CD4-positive, alpha-beta memory T cell (primary cell): ENCODE data around the gene BEST3. TPM values are rescaled to one million over a fixed set of nuclear protein-coding genes. Genes with fewer than 3 reads are reported as not detected.

ENCODE experiments used
- CTCF ChIA-PET: fragments of 350-600 bp; sonication (Branson Sonifier 250); formaldehyde crosslinking; loops from one replicate; lab custom pipeline; 2021; ENCODE audit warnings: inconsistent platforms; ENCODE audit not compliant: partially characterized antibody; lab: Charles Lee
- POLR2A ChIA-PET: fragments of 350-600 bp; sonication (Branson Sonifier 250); formaldehyde crosslinking; loops from one replicate; lab custom pipeline; 2021; ENCODE audit not compliant: partially characterized antibody; lab: Charles Lee
- DNase-seq, 5 donors: peaks; one replicate each; pipeline versions ENCODE4 v3.0.0 to v3.0.0-alpha.2; 2020 to 2022; ENCODE audit warnings: mixed read lengths in 1 of 5
- H3K27ac ChIP-seq: one replicate; pipeline ENCODE4 v1.7.0; 2013; ENCODE audit warnings: low read depth, low read length
- H3K27me3 ChIP-seq: 2 replicates; pipeline ENCODE4 v1.7.0; 2013; ENCODE audit warnings: mild to moderate bottlenecking, low read length, moderate library complexity; ENCODE audit not compliant: insufficient read depth
- H3K36me3 ChIP-seq: 2 replicates; pipeline ENCODE4 v1.7.0; 2013; ENCODE audit warnings: mild to moderate bottlenecking, low read length, moderate library complexity; ENCODE audit not compliant: insufficient read depth
- H3K4me1 ChIP-seq: 2 replicates; pipeline ENCODE4 v1.7.0; 2013; ENCODE audit warnings: mild to moderate bottlenecking, low read length, moderate library complexity; ENCODE audit not compliant: insufficient read depth
- H3K4me3 ChIP-seq, 2 donors: one replicate each; pipeline ENCODE4 v1.7.0; 2013; ENCODE audit warnings: low read length in 2 of 2, mild to moderate bottlenecking in 1 of 2
- H3K9me3 ChIP-seq, 2 donors: one replicate each; pipeline ENCODE4 v1.7.0; 2013; ENCODE audit warnings: low read length in 2 of 2, control low read depth in 1 of 2; ENCODE audit not compliant: control insufficient read depth in 1 of 2
- H3K27ac Mint-ChIP-seq, 7 donors: one replicate each; pipeline ENCODE4 v1.8.0; 2020 to 2021; ENCODE audit warnings: mixed read lengths in 7 of 7, mild to moderate bottlenecking in 6 of 7, inconsistent platforms in 3 of 7, moderate library complexity in 3 of 7
- H3K27me3 Mint-ChIP-seq, 2 donors: one replicate each; pipeline ENCODE4 v1.8.0; 2020 to 2021; ENCODE audit warnings: mixed read lengths in 2 of 2
- H3K36me3 Mint-ChIP-seq, 2 donors: one replicate each; pipeline ENCODE4 v1.8.0; 2020 to 2021; ENCODE audit warnings: mixed read lengths in 2 of 2, inconsistent platforms in 1 of 2, mild to moderate bottlenecking in 1 of 2
- H3K4me1 Mint-ChIP-seq, 4 donors: one replicate each; pipeline ENCODE4 v1.8.0; 2020 to 2021; ENCODE audit warnings: mixed read lengths in 4 of 4, mild to moderate bottlenecking in 1 of 4
- H3K4me3 Mint-ChIP-seq, 8 donors: one replicate each; pipeline ENCODE4 v1.8.0; 2020 to 2021; ENCODE audit warnings: mixed read lengths in 8 of 8, mild to moderate bottlenecking in 7 of 8, moderate library complexity in 6 of 8, inconsistent platforms in 3 of 8
- H3K9me3 Mint-ChIP-seq, 8 donors: one replicate each; pipeline ENCODE4 v1.8.0; 2020 to 2021; ENCODE audit warnings: mixed read lengths in 8 of 8, mild to moderate bottlenecking in 5 of 8, inconsistent platforms in 3 of 8, moderate library complexity in 1 of 8
- intact Hi-C: fragments of 100-400 bp; cut with micrococcal nuclease; formaldehyde crosslinking; loops from one replicate; pipeline ENCODE4 v1.15.1; 2023
- polyA plus RNA-seq, 2 donors: library from polyadenylated mRNA; unstranded; fragments of 300-500 nt; fragmentation: Illumina TruSeq; gene quantifications; one replicate each; pipeline ENCODE4 v1.2.3, GENCODE V29; 2021
- total RNA-seq, 2 experiments: library from RNA; stranded (reverse); gene quantifications; one replicate each; pipeline ENCODE4 v1.2.3, GENCODE V29; 2021

The BEST3 gene
- total and polyA plus RNA-seq, 4 experiments from 2014 or later: not detected

GRCh38 chr12:69726922-69727321, 27.8 kb upstream of the BEST3 start:
- no peak for DNase-seq
- CTCF ChIA-PET: no interaction called here
- intact Hi-C loops: no loop called here

GRCh38 chr12:69720750-69721149, 21.6 kb upstream of the BEST3 start:
- no peaks in the 10 kb centered on the region for H3K4me1 Mint-ChIP-seq
- H3K27ac ChIP-seq: no peak overlapping the region
- DNase-seq: no peak
- peaks cover 3 to 6% of the 10 kb centered on the region in 2 donors for H3K27me3 Mint-ChIP-seq
- H3K9me3 Mint-ChIP-seq: peaks cover 0 to 9% (median 0%) of the 10 kb centered on the region in 8 donors
- no peaks in the 10 kb centered on the region for H3K36me3 Mint-ChIP-seq
- no peaks in the 10 kb centered on the region for H3K36me3 ChIP-seq
- H3K27me3 ChIP-seq: no peaks in the 10 kb centered on the region
- no peaks in the 10 kb centered on the region for H3K4me1 ChIP-seq
- POLR2A ChIA-PET: no interaction called here
- no peak overlapping the region for H3K27ac Mint-ChIP-seq
- H3K4me3 ChIP-seq: no peak overlapping the region
- intact Hi-C loops: no loop called here
- H3K9me3 ChIP-seq: no peaks in the 10 kb centered on the region
- no peak overlapping the region for H3K4me3 Mint-ChIP-seq
- CTCF ChIA-PET: interaction anchor here (0.8 kb wide), 1 partner anchor 11 kb away, joined by 3 read pairs; no protein-coding TSS in a partner anchor

More at GRCh38 chr12:69726922-69727321, 27.8 kb upstream of the BEST3 start:
- H3K36me3 Mint-ChIP-seq: no peaks in the 10 kb centered on the region
- no peak overlapping the region for H3K4me3 ChIP-seq
- peaks cover 7 to 13% of the 10 kb centered on the region in 2 donors for H3K27me3 Mint-ChIP-seq
- H3K27ac Mint-ChIP-seq: no peak overlapping the region
- no peak overlapping the region for H3K4me3 Mint-ChIP-seq
- no peaks in the 10 kb centered on the region for H3K27me3 ChIP-seq
- no peaks in the 10 kb centered on the region for H3K9me3 ChIP-seq
- no peak overlapping the region for H3K27ac ChIP-seq
- H3K9me3 Mint-ChIP-seq: peaks cover 0 to 9% (median 0%) of the 10 kb centered on the region in 8 donors
- POLR2A ChIA-PET: no interaction called here
- no peaks in the 10 kb centered on the region for H3K4me1 ChIP-seq
- no peaks in the 10 kb centered on the region for H3K36me3 ChIP-seq
- no peaks in the 10 kb centered on the region for H3K4me1 Mint-ChIP-seq

GRCh38 chr12:69719336-69720316, 20.5 kb upstream of the BEST3 start:
- POLR2A ChIA-PET: no interaction called here
- CTCF ChIA-PET: no interaction called here

GRCh38 chr12:69714542-69714941, 15.4 kb upstream of the BEST3 start:
- H3K27ac ChIP-seq: no peak overlapping the region
- no peak overlapping the region for H3K4me3 ChIP-seq
- H3K36me3 ChIP-seq: no peaks in the 10 kb centered on the region
- ChIA-PET POLR2A (no interaction called here), CTCF (no interaction called here)
- Mint-ChIP-seq H3K4me1 (no peaks in the 10 kb centered on the region), H3K27ac (no peak overlapping the region), H3K27me3 (peaks cover 1 to 2% of the 10 kb centered on the region in 2 donors), H3K9me3 (no peaks in the 10 kb centered on the region), H3K36me3 (no peaks in the 10 kb centered on the region), H3K4me3 (no peak overlapping the region)
- no peak for DNase-seq
- intact Hi-C loops: no loop called here
- no peaks in the 10 kb centered on the region for H3K4me1 ChIP-seq
- H3K27me3 ChIP-seq: no peaks in the 10 kb centered on the region
- no peaks in the 10 kb centered on the region for H3K9me3 ChIP-seq

More at GRCh38 chr12:69719336-69720316, 20.5 kb upstream of the BEST3 start:
- Histone ChIP-seq H3K27me3 (no peaks in the 10 kb centered on the region), H3K9me3 (no peaks in the 10 kb centered on the region), H3K4me1 (no peaks in the 10 kb centered on the region), H3K36me3 (no peaks in the 10 kb centered on the region), H3K4me3 (no peak overlapping the region), H3K27ac (no peak overlapping the region)
- peaks cover 5 to 6% of the 10 kb centered on the region in 2 donors for H3K27me3 Mint-ChIP-seq
- H3K36me3 Mint-ChIP-seq: no peaks in the 10 kb centered on the region
- no peaks in the 10 kb centered on the region for H3K4me1 Mint-ChIP-seq
- intact Hi-C loops: no loop called here
- DNase-seq: no peak
- peaks cover 0 to 4% (median 0%) of the 10 kb centered on the region in 8 donors for H3K9me3 Mint-ChIP-seq
- H3K4me3 Mint-ChIP-seq: no peak overlapping the region
- no peak overlapping the region for H3K27ac Mint-ChIP-seq

- Histone ChIP-seq H3K9me3 (no peaks in the 10 kb centered on the region), H3K36me3 (no peaks in the 10 kb centered on the region), H3K4me1 (no peaks in the 10 kb centered on the region), H3K27ac (no peak overlapping the region), H3K4me3 (no peak overlapping the region), H3K27me3 (no peaks in the 10 kb centered on the region)
- intact Hi-C loops: no loop called here
- Mint-ChIP-seq H3K4me3 (no peak overlapping the region), H3K27ac (no peak overlapping the region), H3K27me3 (peaks cover 1 to 4% of the 10 kb centered on the region in 2 donors), H3K9me3 (peaks cover 0 to 3% (median 0%) of the 10 kb centered on the region in 8 donors), H3K4me1 (no peaks in the 10 kb centered on the region), H3K36me3 (no peaks in the 10 kb centered on the region)
- POLR2A ChIA-PET: no interaction called here
- CTCF ChIA-PET: no interaction called here
- DNase-seq: no peak
Observed at GRCh38 chr12:69712826-69713225, 13.7 kb upstream of the BEST3 start.

- POLR2A ChIA-PET: no interaction called here
- intact Hi-C loops: no loop called here
- H3K4me1 Mint-ChIP-seq: no peaks in the 10 kb centered on the region
Observed at GRCh38 chr12:69708649-69709048, 9.5 kb upstream of the BEST3 start.

GRCh38 chr12:69704357-69704756, 5.3 kb upstream of the BEST3 start:
- Mint-ChIP-seq H3K27me3 (peaks cover 11 to 14% of the 10 kb centered on the region in 2 donors), H3K27ac (no peak overlapping the region), H3K9me3 (peaks cover 0 to 3% (median 0%) of the 10 kb centered on the region in 8 donors), H3K4me1 (no peaks in the 10 kb centered on the region), H3K4me3 (no peak overlapping the region), H3K36me3 (no peaks in the 10 kb centered on the region)
- ChIA-PET CTCF (no interaction called here), POLR2A (no interaction called here)
- Histone ChIP-seq H3K4me1 (no peaks in the 10 kb centered on the region), H3K36me3 (no peaks in the 10 kb centered on the region), H3K4me3 (no peak overlapping the region), H3K27ac (no peak overlapping the region), H3K9me3 (no peaks in the 10 kb centered on the region), H3K27me3 (no peaks in the 10 kb centered on the region)
- intact Hi-C loops: no loop called here
- no peak for DNase-seq

More at GRCh38 chr12:69708649-69709048, 9.5 kb upstream of the BEST3 start:
- CTCF ChIA-PET: no interaction called here
- no peaks in the 10 kb centered on the region for H3K4me1 ChIP-seq
- Mint-ChIP-seq H3K9me3 (peaks cover 0 to 3% (median 0%) of the 10 kb centered on the region in 8 donors), H3K4me3 (no peak overlapping the region), H3K36me3 (no peaks in the 10 kb centered on the region), H3K27ac (no peak overlapping the region), H3K27me3 (peaks cover 10 to 15% of the 10 kb centered on the region in 2 donors)
- no peaks in the 10 kb centered on the region for H3K36me3 ChIP-seq
- no peaks in the 10 kb centered on the region for H3K27me3 ChIP-seq
- no peak overlapping the region for H3K4me3 ChIP-seq
- no peak for DNase-seq
- no peak overlapping the region for H3K27ac ChIP-seq
- H3K9me3 ChIP-seq: no peaks in the 10 kb centered on the region
